GM12878 (cell line): Measurements from ENCODE around the gene IGSF6. TPM values are rescaled to one million over a fixed set of nuclear protein-coding genes. Genes with fewer than 3 reads are reported as not detected.

Experiments used
- ESRRA ChIP-seq: IDR thresholded peaks from 2 replicates; pipeline ENCODE4 v1.6.1; 2012; ENCODE audit warnings: mild to moderate bottlenecking, low read length, improper control_type of control experiment
- HDAC2 ChIP-seq: fragments of 200-600 bp; sonication (generic); IDR thresholded peaks from 2 replicates; pipeline ENCODE4 v1.6.1; 2017
- HDGF ChIP-seq: fragments of 450-650 bp; IDR thresholded peaks from 2 replicates; pipeline ENCODE4 v1.6.1; 2016; ENCODE audit warnings: antibody characterized with exemption
- NFIC ChIP-seq: IDR thresholded peaks from 2 replicates; pipeline ENCODE4 v1.6.1; 2012; ENCODE audit warnings: low read depth, mild to moderate bottlenecking, inconsistent platforms, low read length, moderate library complexity
- PAX8 ChIP-seq: fragments of 450-650 bp; IDR thresholded peaks from 2 replicates; pipeline ENCODE4 v1.6.1; 2017; ENCODE audit warnings: mild to moderate bottlenecking, moderate library complexity
- PML ChIP-seq: IDR thresholded peaks from 2 replicates; pipeline ENCODE4 v1.6.1; 2012; ENCODE audit warnings: low read length, inconsistent platforms
- RCOR1 ChIP-seq: conservative IDR thresholded peaks from 2 replicates; pipeline ENCODE4 v1.6.1; 2012; ENCODE audit warnings: low read depth, low read length, improper control_type of control experiment
- SMAD1 ChIP-seq: fragments of 450-650 bp; IDR thresholded peaks from 2 replicates; pipeline ENCODE4 v1.6.1; 2018; ENCODE audit warnings: mild to moderate bottlenecking, low read depth; ENCODE audit not compliant: partially characterized antibody
- SREBF1 ChIP-seq: IDR thresholded peaks from 2 replicates; pipeline ENCODE4 v1.6.1; 2012; ENCODE audit warnings: mild to moderate bottlenecking, low read length
- STAT1 ChIP-seq: fragments of 450-650 bp; conservative IDR thresholded peaks from 2 replicates; pipeline ENCODE4 v1.6.1; 2014; ENCODE audit warnings: antibody characterized with exemption, mild to moderate bottlenecking
- SUPT20H ChIP-seq: IDR thresholded peaks from 2 replicates; pipeline ENCODE4 v1.6.1; 2011; ENCODE audit warnings: low read depth, mild to moderate bottlenecking, low read length, moderate library complexity, borderline replicate concordance; ENCODE audit not compliant: control insufficient read depth
- YBX1 ChIP-seq: fragments of 450-650 bp; IDR thresholded peaks from 2 replicates; pipeline ENCODE4 v1.6.1; 2016; ENCODE audit warnings: antibody characterized with exemption
- ZBTB33 ChIP-seq: fragments of 450-650 bp; IDR thresholded peaks from 2 replicates; pipeline ENCODE4 v1.6.1; 2017; ENCODE audit warnings: mild to moderate bottlenecking
- polyA plus RNA-seq, 11 experiments: library from polyadenylated mRNA; depleted of rRNA in 4 of 11; unstranded in 6 of 11; stranded (reverse) in 5 of 11; fragments of >200 nt; fragmentation: Nextera tagmentation in 4 of 11; fragmentation: Illumina TruSeq in 1 of 11; extraction: Ambion mirVana in 4 of 11; extraction: Trizol in 1 of 11; gene quantifications; 1 replicate in 1 of 11; 2 replicates in 10 of 11; pipeline versions ENCODE4 v1.2.1 to v1.2.3, GENCODE V29; 2011 to 2016; ENCODE audit warnings: inconsistent platforms in 2 of 11, missing spikeins in 2 of 11, low read depth in 1 of 11
- total RNA-seq, 4 experiments: library from RNA; depleted of rRNA in 3 of 4; stranded (reverse); fragments of >200 nt in 3 of 4; fragmentation: Illumina TruSeq in 1 of 4; extraction: Trizol in 1 of 4; gene quantifications; 2 replicates each; pipeline versions ENCODE4 v1.2.1 to v1.2.3, GENCODE V29; 2013 to 2021
- TF ChIP-seq, protein P1 (sequence below): fragments of 450-650 bp; formaldehyde crosslinking; IDR thresholded peaks from 2 replicates; pipeline ENCODE4 v1.4.0; 2022; ENCODE audit warnings: mild to moderate bottlenecking, moderate library complexity
- TF ChIP-seq, protein P2 (sequence below): IDR thresholded peaks from 2 replicates; pipeline ENCODE4 v1.6.1; 2012; ENCODE audit warnings: improper control_type of control experiment, low read depth, low read length; ENCODE audit not compliant: insufficient replicate concordance
- TF ChIP-seq, protein P3 (sequence below): fragments of 450-650 bp; IDR thresholded peaks from 2 replicates; pipeline ENCODE4 v1.6.1; 2018; ENCODE audit warnings: mild to moderate bottlenecking, low read depth, moderate library complexity; ENCODE audit not compliant: partially characterized antibody

IGSF6 gene
- total and polyA plus RNA-seq, 10 of the 15 experiments (the other 5 are each of a cell fraction or from before 2014, with no cell fraction given) = 0.32 to 1.2 (median 0.72) TPM

GRCh38 chr16:21599122-21600030 lies 53.0 kb downstream of the IGSF6 start, which contains the start of gene METTL9 (continued):
- TF ChIP-seq, protein P1, sequence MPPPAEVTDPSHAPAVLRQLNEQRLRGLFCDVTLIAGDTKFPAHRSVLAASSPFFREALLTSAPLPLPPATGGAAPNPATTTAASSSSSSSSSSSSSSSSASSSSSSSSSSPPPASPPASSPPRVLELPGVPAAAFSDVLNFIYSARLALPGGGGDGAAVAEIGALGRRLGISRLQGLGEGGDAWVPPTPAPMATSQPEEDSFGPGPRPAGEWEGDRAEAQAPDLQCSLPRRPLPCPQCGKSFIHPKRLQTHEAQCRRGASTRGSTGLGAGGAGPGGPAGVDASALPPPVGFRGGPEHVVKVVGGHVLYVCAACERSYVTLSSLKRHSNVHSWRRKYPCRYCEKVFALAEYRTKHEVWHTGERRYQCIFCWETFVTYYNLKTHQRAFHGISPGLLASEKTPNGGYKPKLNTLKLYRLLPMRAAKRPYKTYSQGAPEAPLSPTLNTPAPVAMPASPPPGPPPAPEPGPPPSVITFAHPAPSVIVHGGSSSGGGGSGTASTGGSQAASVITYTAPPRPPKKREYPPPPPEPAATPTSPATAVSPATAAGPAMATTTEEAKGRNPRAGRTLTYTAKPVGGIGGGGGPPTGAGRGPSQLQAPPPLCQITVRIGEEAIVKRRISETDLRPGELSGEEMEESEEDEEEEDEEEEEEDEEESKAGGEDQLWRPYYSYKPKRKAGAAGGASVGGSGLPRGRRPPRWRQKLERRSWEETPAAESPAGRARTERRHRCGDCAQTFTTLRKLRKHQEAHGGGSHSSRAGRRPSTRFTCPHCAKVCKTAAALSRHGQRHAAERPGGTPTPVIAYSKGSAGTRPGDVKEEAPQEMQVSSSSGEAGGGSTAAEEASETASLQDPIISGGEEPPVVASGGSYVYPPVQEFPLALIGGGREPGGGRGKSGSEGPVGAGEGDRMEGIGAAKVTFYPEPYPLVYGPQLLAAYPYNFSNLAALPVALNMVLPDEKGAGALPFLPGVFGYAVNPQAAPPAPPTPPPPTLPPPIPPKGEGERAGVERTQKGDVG = no peak
- TF ChIP-seq, protein P2, sequence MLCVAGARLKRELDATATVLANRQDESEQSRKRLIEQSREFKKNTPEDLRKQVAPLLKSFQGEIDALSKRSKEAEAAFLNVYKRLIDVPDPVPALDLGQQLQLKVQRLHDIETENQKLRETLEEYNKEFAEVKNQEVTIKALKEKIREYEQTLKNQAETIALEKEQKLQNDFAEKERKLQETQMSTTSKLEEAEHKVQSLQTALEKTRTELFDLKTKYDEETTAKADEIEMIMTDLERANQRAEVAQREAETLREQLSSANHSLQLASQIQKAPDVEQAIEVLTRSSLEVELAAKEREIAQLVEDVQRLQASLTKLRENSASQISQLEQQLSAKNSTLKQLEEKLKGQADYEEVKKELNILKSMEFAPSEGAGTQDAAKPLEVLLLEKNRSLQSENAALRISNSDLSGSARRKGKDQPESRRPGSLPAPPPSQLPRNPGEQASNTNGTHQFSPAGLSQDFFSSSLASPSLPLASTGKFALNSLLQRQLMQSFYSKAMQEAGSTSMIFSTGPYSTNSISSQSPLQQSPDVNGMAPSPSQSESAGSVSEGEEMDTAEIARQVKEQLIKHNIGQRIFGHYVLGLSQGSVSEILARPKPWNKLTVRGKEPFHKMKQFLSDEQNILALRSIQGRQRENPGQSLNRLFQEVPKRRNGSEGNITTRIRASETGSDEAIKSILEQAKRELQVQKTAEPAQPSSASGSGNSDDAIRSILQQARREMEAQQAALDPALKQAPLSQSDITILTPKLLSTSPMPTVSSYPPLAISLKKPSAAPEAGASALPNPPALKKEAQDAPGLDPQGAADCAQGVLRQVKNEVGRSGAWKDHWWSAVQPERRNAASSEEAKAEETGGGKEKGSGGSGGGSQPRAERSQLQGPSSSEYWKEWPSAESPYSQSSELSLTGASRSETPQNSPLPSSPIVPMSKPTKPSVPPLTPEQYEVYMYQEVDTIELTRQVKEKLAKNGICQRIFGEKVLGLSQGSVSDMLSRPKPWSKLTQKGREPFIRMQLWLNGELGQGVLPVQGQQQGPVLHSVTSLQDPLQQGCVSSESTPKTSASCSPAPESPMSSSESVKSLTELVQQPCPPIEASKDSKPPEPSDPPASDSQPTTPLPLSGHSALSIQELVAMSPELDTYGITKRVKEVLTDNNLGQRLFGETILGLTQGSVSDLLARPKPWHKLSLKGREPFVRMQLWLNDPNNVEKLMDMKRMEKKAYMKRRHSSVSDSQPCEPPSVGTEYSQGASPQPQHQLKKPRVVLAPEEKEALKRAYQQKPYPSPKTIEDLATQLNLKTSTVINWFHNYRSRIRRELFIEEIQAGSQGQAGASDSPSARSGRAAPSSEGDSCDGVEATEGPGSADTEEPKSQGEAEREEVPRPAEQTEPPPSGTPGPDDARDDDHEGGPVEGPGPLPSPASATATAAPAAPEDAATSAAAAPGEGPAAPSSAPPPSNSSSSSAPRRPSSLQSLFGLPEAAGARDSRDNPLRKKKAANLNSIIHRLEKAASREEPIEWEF = no peak
- TF ChIP-seq RCOR1 (0 out of 2 replicates have a peak, but pooled peaks have one; percentile 58), NFIC (no peak), PML (peak; percentile 95), SUPT20H (no peak), HDGF (peak; percentile 75; the same call in 1 of the 2 replicates), SREBF1 (peak; percentile 50; the same call in 1 of the 2 replicates), YBX1 (no peak), PAX8 (no peak), HDAC2 (no peak), ESRRA (peak; percentile 58; the same call in 1 of the 2 replicates), SMAD1 (peak; percentile 67), STAT1 (peak; percentile 95), ZBTB33 (no peak)
- TF ChIP-seq, protein P3, sequence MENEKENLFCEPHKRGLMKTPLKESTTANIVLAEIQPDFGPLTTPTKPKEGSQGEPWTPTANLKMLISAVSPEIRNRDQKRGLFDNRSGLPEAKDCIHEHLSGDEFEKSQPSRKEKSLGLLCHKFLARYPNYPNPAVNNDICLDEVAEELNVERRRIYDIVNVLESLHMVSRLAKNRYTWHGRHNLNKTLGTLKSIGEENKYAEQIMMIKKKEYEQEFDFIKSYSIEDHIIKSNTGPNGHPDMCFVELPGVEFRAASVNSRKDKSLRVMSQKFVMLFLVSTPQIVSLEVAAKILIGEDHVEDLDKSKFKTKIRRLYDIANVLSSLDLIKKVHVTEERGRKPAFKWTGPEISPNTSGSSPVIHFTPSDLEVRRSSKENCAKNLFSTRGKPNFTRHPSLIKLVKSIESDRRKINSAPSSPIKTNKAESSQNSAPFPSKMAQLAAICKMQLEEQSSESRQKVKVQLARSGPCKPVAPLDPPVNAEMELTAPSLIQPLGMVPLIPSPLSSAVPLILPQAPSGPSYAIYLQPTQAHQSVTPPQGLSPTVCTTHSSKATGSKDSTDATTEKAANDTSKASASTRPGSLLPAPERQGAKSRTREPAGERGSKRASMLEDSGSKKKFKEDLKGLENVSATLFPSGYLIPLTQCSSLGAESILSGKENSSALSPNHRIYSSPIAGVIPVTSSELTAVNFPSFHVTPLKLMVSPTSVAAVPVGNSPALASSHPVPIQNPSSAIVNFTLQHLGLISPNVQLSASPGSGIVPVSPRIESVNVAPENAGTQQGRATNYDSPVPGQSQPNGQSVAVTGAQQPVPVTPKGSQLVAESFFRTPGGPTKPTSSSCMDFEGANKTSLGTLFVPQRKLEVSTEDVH = peak; percentile 68
